ENCODE measurements around the gene SORBS2.

SORBS2 gene

GRCh38 chr4:185771711-185772390 is 40.1 kb downstream of the SORBS2 start:
- DNase-seq: no peak

GRCh38 chr4:185767528-185767927 is 44.5 kb downstream of the SORBS2 start:
- DNase-seq: no peak

- DNase-seq: no peak
Measured at GRCh38 chr4:185764876-185765275, 47.1 kb downstream of the SORBS2 start.

GRCh38 chr4:185761352-185762235 is 50.4 kb downstream of the SORBS2 start:
- no peak for DNase-seq

- no peak for DNase-seq
Measured at GRCh38 chr4:185758807-185759206, 53.2 kb downstream of the SORBS2 start.

GRCh38 chr4:185755451-185755850 is 56.5 kb downstream of the SORBS2 start:
- DNase-seq: no peak

- DNase-seq: no peak
Measured at GRCh38 chr4:185754961-185755360, 57.0 kb downstream of the SORBS2 start.

GRCh38 chr4:185752872-185753271 is 59.1 kb downstream of the SORBS2 start:
- DNase-seq: no peak

GRCh38 chr4:185749858-185750257 is 62.1 kb downstream of the SORBS2 start:
- DNase-seq: no peak

GRCh38 chr4:185748901-185749390 is 63.0 kb downstream of the SORBS2 start:
- no peak for DNase-seq

GRCh38 chr4:185745891-185746290 is 66.1 kb downstream of the SORBS2 start:
- no peak for DNase-seq

- no peak for DNase-seq
Measured at GRCh38 chr4:185744946-185745345, 67.0 kb downstream of the SORBS2 start.

GRCh38 chr4:185744488-185744862 is 67.5 kb downstream of the SORBS2 start:
- DNase-seq: no peak

- no peak for DNase-seq
Measured at GRCh38 chr4:185743722-185744487, 68.1 kb downstream of the SORBS2 start.

GRCh38 chr4:185742766-185743165 is 69.2 kb downstream of the SORBS2 start:
- no peak for DNase-seq

- no peak for DNase-seq
Measured at GRCh38 chr4:185741795-185742194, 70.2 kb downstream of the SORBS2 start.

- DNase-seq: no peak
Measured at GRCh38 chr4:185740471-185740873, 71.5 kb downstream of the SORBS2 start.

GRCh38 chr4:185738820-185739219 is 73.2 kb downstream of the SORBS2 start:
- DNase-seq: no peak

GRCh38 chr4:185738038-185738552 is 73.9 kb downstream of the SORBS2 start:
- DNase-seq: no peak

- DNase-seq: no peak
Measured at GRCh38 chr4:185737489-185738037, 74.4 kb downstream of the SORBS2 start.

- DNase-seq: no peak
Measured at GRCh38 chr4:185736882-185737281, 75.1 kb downstream of the SORBS2 start.

- DNase-seq: no peak
Measured at GRCh38 chr4:185735866-185736400, 76.1 kb downstream of the SORBS2 start.

- no peak for DNase-seq
Measured at GRCh38 chr4:185734930-185735329, 77.1 kb downstream of the SORBS2 start.

Data from SHP77 treated with DMSO at 0.1 percent for 48 hours (cell line).